SK-N-SH treated with all-trans-retinoic acid at 6 μM for 48 hours (cell line): ENCODE data around the gene ECD.

ENCODE experiments used
- BACH2 ChIP-seq: fragments of 250-450 bp; sonication (Bioruptor Pico); IDR thresholded peaks from 2 replicates; pipeline ENCODE4 v1.9.0; 2021; ENCODE audit warnings: mild to moderate bottlenecking, borderline replicate concordance
- GLIS3 ChIP-seq: fragments of 250-450 bp; sonication (Bioruptor Pico); IDR thresholded peaks from 2 replicates; pipeline ENCODE4 v1.5.0; 2020; ENCODE audit warnings: mild to moderate bottlenecking, moderate library complexity
- ISL1 ChIP-seq: fragments of 250-450 bp; sonication (Bioruptor Pico); IDR thresholded peaks from 2 replicates; pipeline ENCODE4 v2.1.2; 2022; ENCODE audit warnings: mild to moderate bottlenecking, moderate library complexity
- TCF4 ChIP-seq: fragments of 250-450 bp; sonication (Bioruptor Pico); IDR thresholded peaks from 2 replicates; pipeline ENCODE4 v1.8.0; 2021; ENCODE audit warnings: mild to moderate bottlenecking, moderate library complexity, borderline replicate concordance
- TOX ChIP-seq: fragments of 250-450 bp; sonication (Bioruptor Pico); IDR thresholded peaks from 2 replicates; pipeline ENCODE4 v1.8.0; 2021; ENCODE audit warnings: mild to moderate bottlenecking, moderate library complexity, borderline replicate concordance
- ZFP3 ChIP-seq: fragments of 250-450 bp; sonication (Bioruptor Pico); IDR thresholded peaks from 2 replicates; pipeline ENCODE4 v1.5.0; 2020; ENCODE audit warnings: mild to moderate bottlenecking, moderate library complexity
- ZFP30 ChIP-seq: fragments of 450-650 bp; formaldehyde crosslinking; IDR thresholded peaks from 2 replicates; pipeline ENCODE4 v1.5.0; 2022; ENCODE audit warnings: mild to moderate bottlenecking, moderate library complexity
- ZNF565 ChIP-seq: fragments of 450-650 bp; formaldehyde crosslinking; conservative IDR thresholded peaks from 2 replicates; pipeline ENCODE4 v1.5.0; 2020; ENCODE audit warnings: low read depth, mild to moderate bottlenecking, moderate library complexity
- ZNF8 ChIP-seq: fragments of 450-650 bp; formaldehyde crosslinking; IDR thresholded peaks from 2 replicates; pipeline ENCODE4 v1.5.0; 2020; ENCODE audit warnings: mild to moderate bottlenecking, moderate library complexity
- TF ChIP-seq, protein P1 (sequence below): fragments of 250-450 bp; sonication (Bioruptor Pico); IDR thresholded peaks from 2 replicates; pipeline ENCODE4 v1.8.0; 2021; ENCODE audit warnings: low read depth, mild to moderate bottlenecking, moderate library complexity, borderline replicate concordance
- TF ChIP-seq, protein P2 (sequence below): fragments of 250-450 bp; sonication (Bioruptor Pico); IDR thresholded peaks from 2 replicates; pipeline ENCODE4 v1.8.0; 2020; ENCODE audit warnings: mild to moderate bottlenecking, moderate library complexity, borderline replicate concordance

DNA sequence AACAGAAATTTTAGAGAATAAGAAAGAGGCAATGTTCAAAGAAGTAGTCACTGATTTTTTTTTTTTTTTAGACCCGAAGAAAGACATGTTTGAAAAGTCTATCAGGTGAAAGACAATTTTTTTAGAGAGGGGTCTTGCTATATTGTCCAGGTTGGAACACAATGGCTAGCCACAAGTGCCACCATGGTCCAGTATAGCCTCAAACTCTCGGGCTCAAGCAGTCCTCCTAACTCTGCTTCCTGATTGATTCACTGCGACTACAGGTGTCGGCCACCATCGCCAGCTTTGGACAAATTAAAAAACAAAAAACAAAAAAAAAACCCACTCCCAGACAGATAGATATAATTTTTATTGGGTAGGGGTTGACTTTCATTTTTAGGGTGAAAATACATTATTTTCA is 22.4 kb upstream of the ECD start:
- TF ChIP-seq ZNF565 (CRISPR knock-in tag) (no peak), TCF4 (no peak), ISL1 (no peak), ZFP3 (no peak), ZNF8 (CRISPR knock-in tag) (no peak), ZFP30 (CRISPR knock-in tag) (no peak), TOX (no peak), GLIS3 (CRISPR knock-in tag) (no peak), BACH2 (CRISPR knock-in tag) (no peak)
- TF ChIP-seq, protein P1, sequence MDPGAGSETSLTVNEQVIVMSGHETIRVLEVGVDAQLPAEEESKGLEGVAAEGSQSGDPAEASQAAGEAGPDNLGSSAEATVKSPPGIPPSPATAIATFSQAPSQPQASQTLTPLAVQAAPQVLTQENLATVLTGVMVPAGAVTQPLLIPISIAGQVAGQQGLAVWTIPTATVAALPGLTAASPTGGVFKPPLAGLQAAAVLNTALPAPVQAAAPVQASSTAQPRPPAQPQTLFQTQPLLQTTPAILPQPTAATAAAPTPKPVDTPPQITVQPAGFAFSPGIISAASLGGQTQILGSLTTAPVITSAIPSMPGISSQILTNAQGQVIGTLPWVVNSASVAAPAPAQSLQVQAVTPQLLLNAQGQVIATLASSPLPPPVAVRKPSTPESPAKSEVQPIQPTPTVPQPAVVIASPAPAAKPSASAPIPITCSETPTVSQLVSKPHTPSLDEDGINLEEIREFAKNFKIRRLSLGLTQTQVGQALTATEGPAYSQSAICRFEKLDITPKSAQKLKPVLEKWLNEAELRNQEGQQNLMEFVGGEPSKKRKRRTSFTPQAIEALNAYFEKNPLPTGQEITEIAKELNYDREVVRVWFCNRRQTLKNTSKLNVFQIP (CRISPR knock-in tag): no peak
- TF ChIP-seq, protein P2, sequence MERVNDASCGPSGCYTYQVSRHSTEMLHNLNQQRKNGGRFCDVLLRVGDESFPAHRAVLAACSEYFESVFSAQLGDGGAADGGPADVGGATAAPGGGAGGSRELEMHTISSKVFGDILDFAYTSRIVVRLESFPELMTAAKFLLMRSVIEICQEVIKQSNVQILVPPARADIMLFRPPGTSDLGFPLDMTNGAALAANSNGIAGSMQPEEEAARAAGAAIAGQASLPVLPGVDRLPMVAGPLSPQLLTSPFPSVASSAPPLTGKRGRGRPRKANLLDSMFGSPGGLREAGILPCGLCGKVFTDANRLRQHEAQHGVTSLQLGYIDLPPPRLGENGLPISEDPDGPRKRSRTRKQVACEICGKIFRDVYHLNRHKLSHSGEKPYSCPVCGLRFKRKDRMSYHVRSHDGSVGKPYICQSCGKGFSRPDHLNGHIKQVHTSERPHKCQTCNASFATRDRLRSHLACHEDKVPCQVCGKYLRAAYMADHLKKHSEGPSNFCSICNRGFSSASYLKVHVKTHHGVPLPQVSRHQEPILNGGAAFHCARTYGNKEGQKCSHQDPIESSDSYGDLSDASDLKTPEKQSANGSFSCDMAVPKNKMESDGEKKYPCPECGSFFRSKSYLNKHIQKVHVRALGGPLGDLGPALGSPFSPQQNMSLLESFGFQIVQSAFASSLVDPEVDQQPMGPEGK: no peak
